HepG2 (cell line): ENCODE data around the gene TCF3. TPM values are rescaled to one million over a fixed set of nuclear protein-coding genes. Genes with fewer than 3 reads are reported as not detected.

Source experiments
- ATAC-seq: fragments of 200-7000 bp; cut with Tn5 transposase; 3 replicates; pipeline ENCODE4 v1.9.1; 2020; ENCODE audit warnings: mild to moderate bottlenecking, moderate library complexity
- BruUV-seq: library from RNA; stranded (reverse); fragments of 400-500 nt; replicated peaks from 2 replicates; lab custom pipeline; 2021; lab: Mats Ljungman, UMichigan
- CTCF ChIA-PET: fragments of 300-600 bp; formaldehyde crosslinking; extraction: SDS; loops from one replicate; lab custom pipeline; 2021; ENCODE audit warnings: low total read pairs, inconsistent platforms, low intra/inter-chr PET ratio; lab: Yijun Ruan, JAX
- POLR2A ChIA-PET: fragments of 350-600 bp; sonication (Branson Sonifier 250); formaldehyde crosslinking; loops from one replicate; lab custom pipeline; 2020; ENCODE audit warnings: antibody characterized with exemption, inconsistent platforms; lab: Yijun Ruan, JAX
- DNase-seq: peaks from one replicate; pipeline ENCODE4 v3.0.0-alpha.2; 2015; ENCODE audit warnings: low spot score
- FAIRE-seq: peaks from 3 replicates; lab custom pipeline; 2011; peaks lifted over from hg19 to GRCh38; lab: Jason Lieb, UNC
- H2AFZ ChIP-seq: one replicate; pipeline ENCODE4 v1.6.1; 2011; ENCODE audit warnings: low read length, inconsistent platforms
- H3K27ac ChIP-seq: fragments of 300-600 bp; 3 replicates; pipeline ENCODE4 v1.8.0; 2011; ENCODE audit warnings: mixed run types, mild to moderate bottlenecking, mixed read lengths, low read length, inconsistent platforms; ENCODE audit not compliant: insufficient read depth; ENCODE audit errors: extremely low read length
- H3K27me3 ChIP-seq, 2 experiments: fragments of 200-600 bp in 1 of 2; 2 replicates in 1 of 2; 3 replicates in 1 of 2; pipeline versions ENCODE4 v1.6.0 to v1.8.0; 2011; ENCODE audit warnings: low read length in 2 of 2, mild to moderate bottlenecking in 2 of 2, moderate library complexity in 2 of 2, inconsistent platforms in 1 of 2; ENCODE audit not compliant: insufficient read depth in 2 of 2, control insufficient read depth in 1 of 2
- H3K36me3 ChIP-seq, 2 experiments: fragments of 200-600 bp in 1 of 2; replicated peaks in 1 of 2; 2 replicates in 1 of 2; 3 replicates in 1 of 2; pipeline versions ENCODE4 v1.5.1 to v1.8.0; 2011; ENCODE audit warnings: low read length in 2 of 2, inconsistent platforms in 1 of 2; ENCODE audit not compliant: insufficient read depth in 2 of 2, control insufficient read depth in 1 of 2
- H3K4me1 ChIP-seq: 2 replicates; pipeline ENCODE4 v1.5.1; 2012; ENCODE audit warnings: low read length, inconsistent platforms; ENCODE audit not compliant: insufficient read depth
- H3K4me2 ChIP-seq: 2 replicates; pipeline ENCODE4 v1.6.0; 2011; ENCODE audit warnings: low read depth, low read length, inconsistent platforms
- H3K4me3 ChIP-seq, 3 experiments: fragments of 200-600 bp in 1 of 3; sonication (generic), shearing (Covaris generic) in 1 of 3; replicated peaks in 1 of 3; 2 replicates each; pipeline ENCODE4 v1.5.1; 2011 to 2016; ENCODE audit warnings: low read length in 3 of 3, inconsistent platforms in 2 of 3, low read depth in 2 of 3, mild to moderate bottlenecking in 2 of 3, control low read depth in 1 of 3, mixed read lengths in 1 of 3; ENCODE audit not compliant: insufficient read depth in 1 of 3
- H3K79me2 ChIP-seq: one replicate; pipeline ENCODE4 v1.6.1; 2011; ENCODE audit warnings: low read length, inconsistent platforms; ENCODE audit not compliant: insufficient read depth
- H3K9ac ChIP-seq: 2 replicates; pipeline ENCODE4 v1.6.0; 2011; ENCODE audit warnings: mild to moderate bottlenecking, low read depth, low read length, inconsistent platforms; ENCODE audit not compliant: insufficient read depth
- H3K9me3 ChIP-seq: 2 replicates; pipeline ENCODE4 v1.5.1; 2012; ENCODE audit warnings: mild to moderate bottlenecking, low read length
- H4K20me1 ChIP-seq: 2 replicates; pipeline ENCODE4 v1.6.0; 2011; ENCODE audit warnings: inconsistent platforms, mild to moderate bottlenecking, low read length, moderate library complexity; ENCODE audit not compliant: insufficient read depth
- ARNT ChIP-seq: fragments of 450-650 bp; IDR thresholded peaks from 2 replicates; pipeline ENCODE4 v1.6.1; 2017
- CENPX ChIP-seq: sonication (generic); formaldehyde crosslinking; IDR thresholded peaks from 2 replicates; pipeline ENCODE4 v1.9.0; 2021; ENCODE audit warnings: mild to moderate bottlenecking, missing genetic modification reagents, moderate library complexity
- CHD4 ChIP-seq: fragments of 200-600 bp; sonication (generic); IDR thresholded peaks from 2 replicates; pipeline ENCODE4 v1.7.0; 2017; ENCODE audit warnings: mild to moderate bottlenecking, low read length, borderline replicate concordance
- FIP1L1 ChIP-seq: fragments of 200-400 bp; formaldehyde crosslinking; IDR thresholded peaks from 2 replicates; pipeline ENCODE4 v1.6.1; 2018; ENCODE audit warnings: low read depth, mild to moderate bottlenecking, low read length, moderate library complexity, borderline replicate concordance; ENCODE audit not compliant: insufficient read depth
- PRDM15 ChIP-seq: sonication (generic); formaldehyde crosslinking; IDR thresholded peaks from 2 replicates; pipeline ENCODE4 v1.4.0; 2020; ENCODE audit warnings: missing genetic modification reagents
- ZNF3 ChIP-seq: IDR thresholded peaks from 2 replicates; pipeline ENCODE4 v1.7.0; 2017; ENCODE audit warnings: inconsistent platforms
- ZNF629 ChIP-seq: sonication (generic); formaldehyde crosslinking; conservative IDR thresholded peaks from 2 replicates; pipeline ENCODE4 v1.5.0; 2020; ENCODE audit warnings: missing genetic modification reagents
- ZNF75D ChIP-seq: sonication (generic); formaldehyde crosslinking; IDR thresholded peaks from 2 replicates; pipeline ENCODE4 v1.8.1; 2023; ENCODE audit warnings: missing genetic modification reagents, mild to moderate bottlenecking, borderline replicate concordance
- WGBS: methylation state at CpG from one replicate; pipeline ENCODE4 v1.1.6; 2017; ENCODE audit warnings: low lambda C conversion rate; 5-methylcytosine and 5-hydroxymethylcytosine counted together
- in situ Hi-C: cut with HindIII; loops from 2 replicates; pipeline ENCODE4 v1.10.0; 2017; ENCODE audit warnings: low pct_unique_long_range_greater_than_20kb; ENCODE audit not compliant: extremely low pct_ligation_motif_present
- intact Hi-C: fragments of 100-400 bp; cut with micrococcal nuclease; formaldehyde crosslinking; loops from one replicate; pipeline ENCODE4 v1.10.0; 2022; ENCODE audit not compliant: unreplicated experiment
- polyA plus RNA-seq, 8 experiments: library from polyadenylated mRNA; depleted of rRNA in 3 of 8; stranded (reverse) in 7 of 8; unstranded in 1 of 8; fragments of >200 nt; fragmentation: Illumina TruSeq in 4 of 8; extraction: Trizol in 4 of 8; gene quantifications; 2 replicates each; pipeline versions ENCODE4 v1.2.1 to v1.2.3, GENCODE V29; 2011 to 2016; ENCODE audit warnings: low read depth in 4 of 8, missing spikeins in 1 of 8, mixed read lengths in 1 of 8; ENCODE audit not compliant: insufficient read depth in 1 of 8
- total RNA-seq, 5 experiments: library from RNA; depleted of rRNA; stranded (reverse); fragments of >200 nt; fragmentation: Illumina TruSeq; extraction: Trizol; gene quantifications; 2 replicates each; pipeline ENCODE4 v1.2.3, GENCODE V29; 2016; ENCODE audit warnings: low read depth in 1 of 5
- TF ChIP-seq, protein P1 (sequence below): sonication (generic); formaldehyde crosslinking; conservative IDR thresholded peaks from 2 replicates; pipeline ENCODE4 v1.4.0; 2020; ENCODE audit warnings: missing genetic modification reagents

TCF3 gene
- total and polyA plus RNA-seq, 2 of the 13 experiments (the other 11 are each of a cell fraction or from before 2014, with no cell fraction given) = 51.4 to 53.2 TPM

GRCh38 chr19:1676351-1677266 lies 24.2 kb upstream of the TCF3 start:
- H3K4me2 ChIP-seq = peak overlapping the region; percentile 5; the same call in 1 of the 2 replicates
- H3K9me3 ChIP-seq = no peaks in the 10 kb centered on the region
- no peaks in the 10 kb centered on the region for H4K20me1 ChIP-seq
- ATAC-seq = no peak
- peaks cover 6 to 56% of the 10 kb centered on the region in 2 experiments for H3K27me3 ChIP-seq
- no peak overlapping the region for H3K9ac ChIP-seq
- intact Hi-C loops (no loop called here), in situ Hi-C loops (no loop called here)
- H3K79me2 ChIP-seq = no peaks in the 10 kb centered on the region
- 34% methylated on average over 8 of the region's 27 CpGs for WGBS
- TF ChIP-seq ZNF75D (CRISPR knock-in tag) (no peak), CENPX (CRISPR knock-in tag) (no peak), PRDM15 (no peak), ARNT (no peak), FIP1L1 (no peak), ZNF3 (CRISPR knock-in tag) (peak; percentile 97), CHD4 (0 out of 2 replicates have a peak, but pooled peaks have one; percentile 42), ZNF629 (CRISPR knock-in tag) (peak; percentile 83)
- TF ChIP-seq, protein P1, sequence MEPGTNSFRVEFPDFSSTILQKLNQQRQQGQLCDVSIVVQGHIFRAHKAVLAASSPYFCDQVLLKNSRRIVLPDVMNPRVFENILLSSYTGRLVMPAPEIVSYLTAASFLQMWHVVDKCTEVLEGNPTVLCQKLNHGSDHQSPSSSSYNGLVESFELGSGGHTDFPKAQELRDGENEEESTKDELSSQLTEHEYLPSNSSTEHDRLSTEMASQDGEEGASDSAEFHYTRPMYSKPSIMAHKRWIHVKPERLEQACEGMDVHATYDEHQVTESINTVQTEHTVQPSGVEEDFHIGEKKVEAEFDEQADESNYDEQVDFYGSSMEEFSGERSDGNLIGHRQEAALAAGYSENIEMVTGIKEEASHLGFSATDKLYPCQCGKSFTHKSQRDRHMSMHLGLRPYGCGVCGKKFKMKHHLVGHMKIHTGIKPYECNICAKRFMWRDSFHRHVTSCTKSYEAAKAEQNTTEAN (CRISPR knock-in tag) = no peak
- TF ChIP-seq, all 625 proteins: peak for 3
- Histone ChIP-seq H3K36me3 (no peaks in the 10 kb centered on the region), H3K4me1 (no peaks in the 10 kb centered on the region), H2AFZ (no peak overlapping the region), H3K4me3 (peak overlapping the region in 1 of 3 experiments; percentile 33; a peak in 1 of 6 replicates), H3K27ac (no peak overlapping the region)
- BruUV-seq = no TSS peak
- no peak for DNase-seq
- FAIRE-seq = no peak
- ChIA-PET CTCF (no interaction called here), POLR2A (no interaction called here)
